Heart left ventricle (tissue), 13 donors: ENCODE measurements around the gene PGBD5.

Experiments
- CTCF ChIP-seq, 12 donors: fragments of 200-600 bp; sonication (generic) in 4 of 12; IDR thresholded peaks; one replicate each; pipeline versions ENCODE4 v1.5.0 to v1.8.0; 2018 to 2022; ENCODE audit warnings: antibody characterized with exemption in 12 of 12, mild to moderate bottlenecking in 5 of 12
- POLR2A ChIP-seq, 2 donors: fragments of 450-650 bp; IDR thresholded peaks; one replicate each; pipeline ENCODE4 v1.6.1; 2017; ENCODE audit warnings: antibody characterized with exemption in 2 of 2, mild to moderate bottlenecking in 2 of 2, moderate library complexity in 2 of 2
- donor health status: ischemic (EF 13 %, LVEDD 7.1; RV severe dilation, severe dysfunction).
- donor health status: DM: no; HTN: yes; CAD: no.
- donor health status: DM: no; HTN: no; CAD: no.
- donor health status: ischemic (EF 25% LVEDD 6.9; RV normal size, moderate dysfunction).
- donor health status: ischemic (EF 25% LVEDD 5.7; RV mildly dilated, moderate dysfunction).
- donor health status: ischemic (EF 35%, LVEDD 5.7; RV mildly dilated, moderate dysfunction).
- donor health status: nonischemic (EF 11% LVEDD 7.7; RV severe dilation, severe dysfunction).
- donor health status: DM: yes; HTN: yes; CAD: no.
- donor health status: PGD.
- donor health status: ischemic (EF 29% LVEDD 5.4; RV normal size, mild dysfunction).
- donor health status: nonischemic (EF 23%, LVEDD 6.1; RV moderate dilation, normal function).

- TF ChIP-seq CTCF (IDR thresholded peaks at IDR 0.05) (no peak), POLR2A (IDR thresholded peaks at IDR 0.05) (no peak)
These were observed 54.0 kb downstream of the PGBD5 start for GRCh38 chr1:230371923-230372703.
